ENCODE measurements around the gene WDR83.
"Not testable (repeated sequence)": the region's sequence is repeated elsewhere in the genome, so short reads cannot be mapped to it uniquely, and the experiment has no call there.

Gene WDR83

GRCh38 chr19:12687496-12688196, 21.0 kb downstream of the WDR83 start, which contains the start of gene GNG14:
GNG14 (plus strand) TSS chr19:12687998; CDS start chr19:12688049, 51 bp downstream.
- DNase-seq, result no peak

- no peak for DNase-seq
These were observed 22.4 kb downstream of the WDR83 start for GRCh38 chr19:12689012-12689411.

GRCh38 chr19:12689581-12690216, 23.1 kb downstream of the WDR83 start:
- DNase-seq, result no peak

GRCh38 chr19:12692960-12693359, 26.4 kb downstream of the WDR83 start:
- no peak for DNase-seq

- DNase-seq, result no peak
These were observed 28.0 kb downstream of the WDR83 start for GRCh38 chr19:12694641-12695040.

GRCh38 chr19:12695096-12695495, 28.5 kb downstream of the WDR83 start:
- DNase-seq, result no peak

- no peak for DNase-seq
These were observed 28.9 kb downstream of the WDR83 start for GRCh38 chr19:12695514-12695913.

- DNase-seq, result no peak
These were observed 29.4 kb downstream of the WDR83 start for GRCh38 chr19:12695997-12696365.

GRCh38 chr19:12696366-12697335, 30.0 kb downstream of the WDR83 start, which contains the start of gene FBXW9:
FBXW9 (minus strand) TSS chr19:12696631; CDS start chr19:12696581, 50 bp downstream.
- DNase-seq, result peak; percentile 100

GRCh38 chr19:12697425-12697824, 30.8 kb downstream of the WDR83 start:
- DNase-seq, result not testable (repeated sequence)

GRCh38 chr19:12698138-12698537, 31.5 kb downstream of the WDR83 start:
- no peak for DNase-seq

- DNase-seq, result no peak
These were observed 35.1 kb downstream of the WDR83 start for GRCh38 chr19:12701596-12702282.

- no peak for DNase-seq
These were observed 36.4 kb downstream of the WDR83 start for GRCh38 chr19:12703046-12703445.

GRCh38 chr19:12705169-12705568, 38.6 kb downstream of the WDR83 start:
- no peak for DNase-seq

GRCh38 chr19:12705654-12706331, 39.2 kb downstream of the WDR83 start:
- no peak for DNase-seq

- DNase-seq, result no peak
These were observed 39.7 kb downstream of the WDR83 start for GRCh38 chr19:12706332-12706718.

GRCh38 chr19:12708641-12709040, 42.0 kb downstream of the WDR83 start:
- no peak for DNase-seq

GRCh38 chr19:12711187-12711586, 44.6 kb downstream of the WDR83 start:
- DNase-seq, result no peak

- not testable (repeated sequence) for DNase-seq
These were observed 45.5 kb downstream of the WDR83 start for GRCh38 chr19:12712077-12712476.

- DNase-seq, result not testable (repeated sequence)
These were observed 46.7 kb downstream of the WDR83 start for GRCh38 chr19:12713304-12713703.

GRCh38 chr19:12715102-12715501, 48.5 kb downstream of the WDR83 start:
- no peak for DNase-seq

- DNase-seq, result no peak
These were observed 49.3 kb downstream of the WDR83 start for GRCh38 chr19:12715929-12716328.

Data from activated CD8-positive, alpha-beta memory T cell treated with anti-CD3 and anti-CD28 coated beads for 24 hours (primary cell).